ENCODE results near the gene MBD6.

The MBD6 gene

DNA sequence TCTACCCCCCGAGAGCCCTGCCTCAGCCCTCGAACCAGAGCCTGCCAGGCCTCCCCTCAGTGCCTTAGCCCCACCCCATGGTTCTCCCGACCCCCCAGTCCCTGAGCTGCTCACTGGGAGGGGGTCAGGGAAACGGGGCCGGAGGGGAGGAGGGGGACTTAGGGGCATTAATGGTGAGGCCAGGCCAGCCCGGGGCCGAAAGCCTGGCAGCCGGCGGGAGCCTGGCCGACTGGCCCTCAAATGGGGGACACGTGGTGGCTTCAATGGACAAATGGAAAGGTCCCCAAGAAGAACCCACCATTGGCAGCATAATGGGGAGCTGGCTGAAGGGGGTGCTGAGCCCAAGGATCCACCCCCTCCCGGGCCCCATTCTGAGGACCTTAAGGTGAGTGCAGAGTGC, 5.6 kb downstream of the MBD6 start:
- Histone ChIP-seq H3K27ac (ENCODE audit: poor library complexity, severe bottlenecking) (no peak overlapping the region), H3K9me3 (ENCODE audit: severe bottlenecking) (no peaks in the 10 kb centered on the region), H3K36me3 (ENCODE audit: low read depth) (peaks cover 85% of the 10 kb centered on the region), H3K4me3 (ENCODE audit: severe bottlenecking) (no peak overlapping the region), H3K27me3 (ENCODE audit: insufficient read depth, poor library complexity, severe bottlenecking) (no peaks in the 10 kb centered on the region), H3K4me1 (ENCODE audit: insufficient read depth, poor library complexity, severe bottlenecking) (peaks cover 4% of the 10 kb centered on the region)
- TF ChIP-seq, protein P1, sequence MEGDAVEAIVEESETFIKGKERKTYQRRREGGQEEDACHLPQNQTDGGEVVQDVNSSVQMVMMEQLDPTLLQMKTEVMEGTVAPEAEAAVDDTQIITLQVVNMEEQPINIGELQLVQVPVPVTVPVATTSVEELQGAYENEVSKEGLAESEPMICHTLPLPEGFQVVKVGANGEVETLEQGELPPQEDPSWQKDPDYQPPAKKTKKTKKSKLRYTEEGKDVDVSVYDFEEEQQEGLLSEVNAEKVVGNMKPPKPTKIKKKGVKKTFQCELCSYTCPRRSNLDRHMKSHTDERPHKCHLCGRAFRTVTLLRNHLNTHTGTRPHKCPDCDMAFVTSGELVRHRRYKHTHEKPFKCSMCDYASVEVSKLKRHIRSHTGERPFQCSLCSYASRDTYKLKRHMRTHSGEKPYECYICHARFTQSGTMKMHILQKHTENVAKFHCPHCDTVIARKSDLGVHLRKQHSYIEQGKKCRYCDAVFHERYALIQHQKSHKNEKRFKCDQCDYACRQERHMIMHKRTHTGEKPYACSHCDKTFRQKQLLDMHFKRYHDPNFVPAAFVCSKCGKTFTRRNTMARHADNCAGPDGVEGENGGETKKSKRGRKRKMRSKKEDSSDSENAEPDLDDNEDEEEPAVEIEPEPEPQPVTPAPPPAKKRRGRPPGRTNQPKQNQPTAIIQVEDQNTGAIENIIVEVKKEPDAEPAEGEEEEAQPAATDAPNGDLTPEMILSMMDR (IDR thresholded peaks at IDR 0.05; ENCODE audit: poor library complexity, severe bottlenecking), result no peak
- no peak for ATAC-seq (ENCODE audit: low read depth)
- DNase-seq (ENCODE audit: low spot score), result no peak

GRCh38 chr12:57528831-57529555, 6.4 kb downstream of the MBD6 start:
- DNase-seq (ENCODE audit: low spot score) (no peak), ATAC-seq (ENCODE audit: low read depth) (no peak)
- Histone ChIP-seq H3K4me3 (ENCODE audit: severe bottlenecking) (no peak overlapping the region), H3K4me1 (ENCODE audit: insufficient read depth, poor library complexity, severe bottlenecking) (peaks cover under 1% of the 10 kb centered on the region), H3K9me3 (ENCODE audit: severe bottlenecking) (no peaks in the 10 kb centered on the region), H3K36me3 (ENCODE audit: low read depth) (peaks cover 89% of the 10 kb centered on the region), H3K27me3 (ENCODE audit: insufficient read depth, poor library complexity, severe bottlenecking) (no peaks in the 10 kb centered on the region), H3K27ac (ENCODE audit: poor library complexity, severe bottlenecking) (no peak overlapping the region)
- TF ChIP-seq, protein P1 (IDR thresholded peaks at IDR 0.05; ENCODE audit: poor library complexity, severe bottlenecking), result no peak

GRCh38 chr12:57529831-57530230, 7.2 kb downstream of the MBD6 start:
- no peak for DNase-seq (ENCODE audit: low spot score)
- Histone ChIP-seq H3K4me3 (ENCODE audit: severe bottlenecking) (no peak overlapping the region), H3K27me3 (ENCODE audit: insufficient read depth, poor library complexity, severe bottlenecking) (no peaks in the 10 kb centered on the region), H3K36me3 (ENCODE audit: low read depth) (peaks cover 89% of the 10 kb centered on the region), H3K9me3 (ENCODE audit: severe bottlenecking) (no peaks in the 10 kb centered on the region), H3K27ac (ENCODE audit: poor library complexity, severe bottlenecking) (no peak overlapping the region), H3K4me1 (ENCODE audit: insufficient read depth, poor library complexity, severe bottlenecking) (no peaks in the 10 kb centered on the region)
- TF ChIP-seq, protein P1 (IDR thresholded peaks at IDR 0.05; ENCODE audit: poor library complexity, severe bottlenecking), result no peak
- no peak for ATAC-seq (ENCODE audit: low read depth)

DNA sequence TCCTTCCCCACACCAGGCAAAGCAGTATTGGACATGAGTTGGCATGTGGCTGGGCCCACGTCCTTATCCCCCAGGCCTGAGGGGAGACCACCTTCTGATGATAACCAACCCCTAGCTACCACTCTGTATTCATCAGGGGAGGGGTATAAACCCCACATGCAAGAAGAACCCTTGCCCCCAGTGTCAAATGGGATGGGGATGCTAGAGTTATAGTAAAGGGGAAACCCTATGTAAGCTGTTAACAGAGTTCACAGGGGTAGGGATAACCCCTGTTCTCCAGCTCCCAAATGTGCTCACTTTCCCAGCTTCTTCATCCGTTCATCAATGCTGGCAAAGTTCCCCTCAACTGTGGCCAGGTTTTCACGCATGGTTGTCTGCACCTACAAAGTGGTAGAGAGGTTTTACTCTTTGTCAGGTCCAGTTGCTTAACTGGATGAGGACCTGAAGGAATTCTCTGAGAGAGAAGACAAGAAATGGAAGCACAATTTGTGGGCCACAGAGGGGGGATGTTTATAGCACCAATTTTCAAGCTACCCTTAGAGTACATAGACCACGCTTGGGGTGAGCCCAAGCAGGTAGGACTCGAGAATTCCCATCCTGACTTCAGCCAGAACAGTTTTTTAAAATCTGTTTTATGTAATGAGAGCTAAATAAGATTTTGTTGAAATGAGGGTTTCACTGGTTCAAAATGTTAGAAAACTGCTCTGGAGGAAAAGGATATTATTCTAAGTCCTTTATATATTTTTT, 7.9 kb downstream of the MBD6 start:
- no peak for ATAC-seq (ENCODE audit: low read depth)
- TF ChIP-seq, protein P1 (IDR thresholded peaks at IDR 0.05; ENCODE audit: poor library complexity, severe bottlenecking), result no peak
- Histone ChIP-seq H3K27me3 (ENCODE audit: insufficient read depth, poor library complexity, severe bottlenecking) (no peaks in the 10 kb centered on the region), H3K4me3 (ENCODE audit: severe bottlenecking) (no peak overlapping the region), H3K27ac (ENCODE audit: poor library complexity, severe bottlenecking) (no peak overlapping the region), H3K4me1 (ENCODE audit: insufficient read depth, poor library complexity, severe bottlenecking) (no peaks in the 10 kb centered on the region), H3K36me3 (ENCODE audit: low read depth) (peaks cover 91% of the 10 kb centered on the region), H3K9me3 (ENCODE audit: severe bottlenecking) (no peaks in the 10 kb centered on the region)
- DNase-seq (ENCODE audit: low spot score), result no peak

DNA sequence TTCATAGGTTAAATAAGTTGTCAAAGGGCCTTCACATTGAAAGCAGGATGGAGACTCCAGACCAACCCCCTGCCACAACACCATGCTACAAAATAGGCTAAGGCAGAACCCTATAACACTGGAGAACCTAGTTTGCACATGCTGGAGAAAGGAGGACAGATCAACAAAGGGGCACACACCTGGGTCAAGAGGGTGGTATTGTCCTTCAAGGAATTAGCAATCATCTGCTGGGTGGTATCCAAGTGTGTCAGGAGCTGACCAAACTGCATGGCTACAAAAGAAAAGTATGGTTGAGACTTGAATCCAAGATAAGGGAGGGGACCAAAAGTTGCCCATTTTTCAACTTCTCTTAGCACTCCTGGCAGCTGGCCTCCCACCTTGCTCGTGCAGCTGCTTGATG, 9.2 kb downstream of the MBD6 start:
- Histone ChIP-seq H3K9me3 (ENCODE audit: severe bottlenecking) (no peaks in the 10 kb centered on the region), H3K27me3 (ENCODE audit: insufficient read depth, poor library complexity, severe bottlenecking) (no peaks in the 10 kb centered on the region), H3K36me3 (ENCODE audit: low read depth) (peaks cover 89% of the 10 kb centered on the region), H3K4me3 (ENCODE audit: severe bottlenecking) (no peak overlapping the region), H3K27ac (ENCODE audit: poor library complexity, severe bottlenecking) (no peak overlapping the region), H3K4me1 (ENCODE audit: insufficient read depth, poor library complexity, severe bottlenecking) (no peaks in the 10 kb centered on the region)
- DNase-seq (ENCODE audit: low spot score) (no peak), ATAC-seq (ENCODE audit: low read depth) (no peak)
- TF ChIP-seq, protein P1 (IDR thresholded peaks at IDR 0.05; ENCODE audit: poor library complexity, severe bottlenecking), result no peak

Measured in RWPE2 (cell line).